HG02943 (cell line): ENCODE results near the gene TUBGCP6.

Experiments used
- ATAC-seq: cut with Tn5 transposase; IDR thresholded peaks from one replicate; pipeline ENCODE4 v1.9.1; 2021; ENCODE audit warnings: mild to moderate bottlenecking, low read depth, moderate library complexity; ENCODE audit not compliant: unreplicated experiment

Gene TUBGCP6

GRCh38 chr22:50266994-50267393, 22.2 kb upstream of the TUBGCP6 start:
- no peak for ATAC-seq

- no peak for ATAC-seq
Measured at GRCh38 chr22:50264946-50265669, 20.3 kb upstream of the TUBGCP6 start.

GRCh38 chr22:50264104-50264745, 19.4 kb upstream of the TUBGCP6 start:
- no peak for ATAC-seq

GRCh38 chr22:50262973-50263617, 18.3 kb upstream of the TUBGCP6 start:
- ATAC-seq: no peak

- no peak for ATAC-seq
Measured at GRCh38 chr22:50262460-50262911, 17.7 kb upstream of the TUBGCP6 start.

GRCh38 chr22:50261615-50262459, 17.0 kb upstream of the TUBGCP6 start, which contains the start of gene MAPK12:
TSS of gene MAPK12 (minus strand) at chr22:50261683. CDS start at chr22:50261509, 174 bp downstream.
- ATAC-seq: no peak

- ATAC-seq: no peak
Measured at GRCh38 chr22:50260801-50261614, 16.2 kb upstream of the TUBGCP6 start.

GRCh38 chr22:50260434-50260800, 15.6 kb upstream of the TUBGCP6 start:
- no peak for ATAC-seq

GRCh38 chr22:50259302-50259701, 14.5 kb upstream of the TUBGCP6 start:
- ATAC-seq: no peak

GRCh38 chr22:50258361-50259292, 13.8 kb upstream of the TUBGCP6 start:
- ATAC-seq: no peak

GRCh38 chr22:50257451-50258360, 12.9 kb upstream of the TUBGCP6 start:
- ATAC-seq: no peak

- no peak for ATAC-seq
Measured at GRCh38 chr22:50257041-50257440, 12.2 kb upstream of the TUBGCP6 start.

GRCh38 chr22:50256258-50256862, 11.5 kb upstream of the TUBGCP6 start:
- ATAC-seq: no peak

- no peak for ATAC-seq
Measured at GRCh38 chr22:50255607-50256006, 10.8 kb upstream of the TUBGCP6 start.

- no peak for ATAC-seq
Measured at GRCh38 chr22:50255099-50255498, 10.3 kb upstream of the TUBGCP6 start.

- no peak for ATAC-seq
Measured at GRCh38 chr22:50253941-50254340, 9.1 kb upstream of the TUBGCP6 start.
